GM19372 (cell line): ENCODE measurements around the gene CREB5.

Experiments
- ATAC-seq: cut with Tn5 transposase; IDR thresholded peaks from one replicate; pipeline ENCODE4 v1.9.1; 2021; ENCODE audit warnings: mild to moderate bottlenecking, low read depth, moderate library complexity; ENCODE audit not compliant: unreplicated experiment

CREB5 gene

GRCh38 chr7:28474282-28474638 is 61.9 kb downstream of the CREB5 start:
- no peak for ATAC-seq

- no peak for ATAC-seq
Measured at GRCh38 chr7:28474640-28475039, 62.3 kb downstream of the CREB5 start.

- ATAC-seq = no peak
Measured at GRCh38 chr7:28477041-28477442, 64.7 kb downstream of the CREB5 start.

DNA sequence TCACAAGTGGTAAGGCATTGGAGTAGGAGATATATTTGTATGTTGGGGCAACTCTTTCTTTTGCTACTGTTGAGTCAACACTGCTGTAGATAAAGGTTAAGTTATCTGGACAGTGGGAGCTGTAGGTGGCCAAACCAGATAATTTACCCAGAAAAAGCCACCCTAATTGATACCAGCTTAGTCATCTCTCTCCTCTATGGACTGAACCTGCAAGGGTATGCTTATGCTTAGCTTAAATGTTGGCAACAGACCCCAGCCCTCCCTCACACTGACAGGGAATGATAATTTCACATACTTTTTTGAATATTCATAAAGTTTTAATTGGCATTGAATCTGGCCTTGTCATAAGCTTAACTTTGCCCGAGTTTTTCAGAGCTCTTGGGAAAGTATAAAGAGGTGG is 66.3 kb downstream of the CREB5 start:
- ATAC-seq = no peak

DNA sequence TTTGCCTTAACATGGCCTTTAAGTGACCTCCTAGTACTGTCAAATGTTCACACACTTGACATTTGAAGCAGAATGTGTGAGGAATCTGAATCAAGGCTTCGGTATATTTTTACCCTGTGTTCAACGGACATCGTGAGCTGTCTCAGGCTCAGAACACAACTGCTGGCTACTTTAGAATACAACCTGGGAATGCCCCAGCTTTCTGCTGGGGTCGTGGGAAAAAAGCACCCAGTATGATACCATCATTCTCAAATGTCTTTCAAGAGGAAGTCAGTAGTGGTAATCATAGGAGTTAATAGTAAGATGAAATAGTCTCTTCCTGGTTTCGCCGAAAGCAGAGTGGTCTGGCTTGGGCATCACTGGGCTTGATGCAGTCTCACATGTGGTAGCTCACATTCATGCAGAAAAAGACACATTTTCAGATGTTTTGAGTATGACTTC is 67.2 kb downstream of the CREB5 start:
- ATAC-seq = peak; percentile 57

- ATAC-seq = no peak
Measured at GRCh38 chr7:28480595-28480994, 68.3 kb downstream of the CREB5 start.

DNA sequence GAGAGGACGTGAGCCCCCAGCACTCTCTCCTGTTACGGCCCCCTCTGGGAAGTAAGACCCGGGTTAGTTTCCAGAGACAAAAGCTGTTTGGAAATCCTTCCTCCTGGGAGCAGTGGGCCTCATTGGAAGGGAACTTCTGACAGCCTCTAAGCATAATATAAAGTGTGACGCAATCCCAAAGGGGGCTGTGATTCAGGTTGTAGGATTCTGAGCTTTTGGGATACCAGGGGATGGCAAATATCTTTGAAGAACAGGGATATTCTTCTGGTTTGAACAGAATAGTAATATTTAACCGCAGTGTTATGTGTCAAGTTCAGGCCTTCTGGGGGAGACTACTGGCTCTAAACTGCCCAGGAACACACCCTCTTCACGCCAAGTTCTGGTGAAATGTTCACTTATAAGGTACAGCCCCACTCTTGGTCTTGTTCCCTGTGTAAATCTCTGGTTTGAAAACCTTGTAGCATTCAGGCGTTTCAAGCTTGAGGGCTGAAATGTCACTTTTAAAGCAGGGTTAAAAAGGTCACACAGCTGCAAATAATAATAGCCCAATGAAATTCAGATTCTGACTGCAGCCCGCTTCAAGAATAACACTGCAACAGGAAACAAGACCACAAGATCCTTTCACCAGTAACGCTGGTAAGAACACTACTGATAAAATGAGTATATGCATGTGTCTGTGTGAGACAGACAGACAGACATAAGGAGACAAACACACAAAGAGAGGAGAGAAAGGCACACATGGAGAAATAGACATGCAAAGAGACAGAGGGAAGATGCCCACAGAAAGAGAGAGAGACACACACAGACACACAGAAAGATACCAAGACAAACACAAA is 69.0 kb downstream of the CREB5 start:
- ATAC-seq = peak; percentile 58

DNA sequence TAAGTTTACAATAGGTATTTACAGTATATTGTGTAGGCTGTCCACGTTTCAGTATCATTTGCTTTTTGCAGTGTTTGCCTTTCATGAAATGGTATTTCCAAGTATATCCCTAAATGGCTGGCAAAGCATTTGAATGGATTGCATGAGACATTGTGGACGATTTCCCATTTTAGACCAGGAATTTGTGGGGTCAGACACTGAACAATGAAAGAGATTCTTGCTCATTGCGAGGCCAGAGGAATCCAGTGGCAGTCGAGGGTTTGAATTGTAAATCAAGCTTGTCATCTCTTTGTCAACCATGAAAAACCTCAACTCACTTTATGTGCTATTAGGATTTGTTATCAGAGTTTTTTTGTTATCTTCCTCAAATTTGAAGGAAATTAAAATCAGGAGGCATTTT is 70.8 kb downstream of the CREB5 start:
- ATAC-seq = no peak

GRCh38 chr7:28483908-28484605 is 71.7 kb downstream of the CREB5 start:
- no peak for ATAC-seq

DNA sequence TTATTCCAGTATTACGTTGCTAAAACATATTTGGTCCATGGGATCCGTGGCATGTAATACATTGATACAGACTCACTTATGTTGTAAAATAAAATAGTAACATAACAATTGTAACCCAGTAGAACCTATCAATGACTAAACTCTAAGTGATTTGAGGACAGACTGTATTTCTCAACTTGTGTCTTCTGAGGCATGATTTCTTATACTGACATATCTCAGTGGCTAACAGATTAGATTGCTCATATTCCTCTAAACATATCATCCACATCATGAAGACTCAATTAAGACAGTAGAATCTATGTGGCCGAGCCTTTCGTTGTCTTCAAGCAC is 72.3 kb downstream of the CREB5 start:
- no peak for ATAC-seq

DNA sequence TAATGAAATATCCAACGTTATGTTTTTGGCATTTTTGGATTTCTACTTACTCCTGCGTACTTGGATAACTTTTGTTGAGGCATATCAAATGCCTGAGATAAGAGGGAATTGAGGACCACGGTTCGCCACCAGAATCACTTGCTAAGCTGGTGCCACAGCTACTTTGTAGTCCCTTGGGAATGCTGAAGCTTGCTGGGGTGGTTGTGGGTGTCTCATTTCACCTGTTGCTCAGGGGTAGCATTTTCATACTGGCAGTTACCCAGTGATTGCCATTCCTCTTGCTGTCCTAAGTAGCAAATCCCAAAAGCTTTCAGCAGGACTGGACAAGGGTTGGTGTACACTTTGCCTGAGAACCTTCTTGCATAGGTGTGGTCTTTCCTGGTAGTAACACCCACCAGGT is 75.2 kb downstream of the CREB5 start:
- ATAC-seq = no peak

DNA sequence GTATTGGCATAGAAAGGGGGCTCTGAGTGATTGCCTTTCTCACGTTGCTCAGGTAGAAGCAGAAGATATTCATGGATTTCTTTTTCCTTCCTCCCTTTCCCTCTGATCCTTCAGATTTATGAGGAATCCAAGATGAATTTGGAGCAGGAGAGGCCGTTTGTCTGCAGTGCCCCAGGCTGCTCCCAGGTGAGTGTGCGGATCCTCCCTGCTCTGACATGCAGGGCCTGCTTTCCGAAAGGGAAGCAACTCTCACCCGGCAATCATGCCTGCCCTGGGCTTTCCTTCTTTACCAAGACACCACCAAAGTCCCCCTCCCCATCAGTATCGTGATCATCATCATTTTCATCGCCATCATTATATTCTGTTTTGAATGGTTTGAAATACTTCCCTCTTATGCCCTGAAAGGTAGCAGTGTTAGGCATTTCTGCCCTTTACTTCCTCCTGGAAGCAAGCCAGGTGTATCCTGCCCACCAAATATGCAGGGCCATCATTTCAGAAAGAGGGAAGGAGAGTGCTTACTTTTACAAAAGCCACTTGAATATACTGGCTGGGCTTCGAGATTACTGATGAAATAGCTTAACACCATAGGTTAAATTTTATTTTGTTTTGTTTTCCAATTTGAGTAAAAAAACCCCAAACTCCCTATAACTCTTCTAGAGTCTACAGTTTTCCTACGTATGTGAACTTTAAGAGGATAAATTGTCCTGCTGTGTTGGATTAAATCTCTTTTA is 75.9 kb downstream of the CREB5 start:
- no peak for ATAC-seq

DNA sequence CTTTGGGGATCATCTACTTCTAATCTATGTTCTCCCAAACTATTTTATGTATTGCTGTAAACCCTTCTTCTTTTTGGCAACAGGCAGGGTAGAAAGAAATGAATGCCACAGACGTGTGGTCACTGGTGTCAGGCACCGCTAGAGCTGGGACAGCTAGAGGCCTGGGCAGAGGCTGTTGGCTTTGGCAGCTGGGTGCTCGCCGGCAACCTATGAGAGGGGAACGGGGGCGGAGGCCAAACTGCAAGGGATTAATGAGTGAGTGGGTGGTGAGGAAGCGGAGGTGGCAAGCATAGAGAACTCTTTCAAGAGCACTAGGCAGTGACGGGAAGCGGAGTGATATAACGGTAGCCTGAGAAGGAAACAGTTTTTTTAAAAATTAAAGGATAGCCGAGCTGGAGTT is 78.5 kb downstream of the CREB5 start:
- ATAC-seq = no peak

GRCh38 chr7:28493477-28493876 is 81.2 kb downstream of the CREB5 start:
- ATAC-seq = no peak

DNA sequence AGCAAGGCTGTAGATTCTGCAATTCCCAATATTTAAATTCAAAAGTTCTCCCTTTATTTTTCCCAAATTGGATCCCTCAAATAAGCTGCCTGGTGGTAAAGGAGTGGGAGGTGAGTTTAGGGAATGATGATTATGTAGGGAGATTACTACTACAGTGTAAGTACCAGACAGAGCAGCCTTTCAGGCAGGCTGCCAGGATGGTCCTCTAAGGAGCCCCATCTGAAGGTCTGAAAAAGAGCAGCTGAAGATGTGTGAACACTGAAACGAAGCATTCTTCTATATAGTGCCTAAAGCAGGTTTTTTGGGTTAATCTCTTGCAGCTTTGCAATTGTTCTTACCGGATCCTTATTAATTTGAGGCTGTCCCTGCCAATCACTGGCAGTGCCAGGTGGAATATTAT is 84.7 kb downstream of the CREB5 start:
- no peak for ATAC-seq

- ATAC-seq = no peak
Measured at GRCh38 chr7:28498636-28499035, 86.3 kb downstream of the CREB5 start.

DNA sequence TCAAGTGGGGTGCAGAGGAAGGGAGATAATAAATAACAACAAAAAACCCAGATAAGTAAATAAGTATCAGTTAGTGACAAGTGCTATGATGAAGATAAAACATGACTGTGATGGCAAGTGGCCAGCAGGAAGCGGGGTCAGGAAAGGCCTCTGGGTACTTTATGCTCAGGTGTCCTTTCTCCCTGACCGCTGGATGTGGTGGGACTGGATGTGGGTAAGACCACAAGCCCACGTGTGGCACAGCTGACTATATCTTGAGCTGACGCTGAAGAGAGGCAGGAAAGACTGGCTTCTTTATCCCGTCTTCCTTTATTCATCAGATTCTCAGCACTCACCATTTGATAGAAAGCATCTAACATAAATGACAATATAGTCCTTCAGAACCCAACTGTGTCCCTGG is 87.8 kb downstream of the CREB5 start:
- no peak for ATAC-seq

- no peak for ATAC-seq
Measured at GRCh38 chr7:28502408-28502807, 90.1 kb downstream of the CREB5 start.

- no peak for ATAC-seq
Measured at GRCh38 chr7:28503396-28503795, 91.1 kb downstream of the CREB5 start.

GRCh38 chr7:28505014-28505413 is 92.7 kb downstream of the CREB5 start:
- no peak for ATAC-seq

- ATAC-seq = no peak
Measured at GRCh38 chr7:28505867-28506266, 93.5 kb downstream of the CREB5 start.
